Measurements from ENCODE around the gene MLPH. TPM values are rescaled to one million over a fixed set of nuclear protein-coding genes. Genes with fewer than 3 reads are reported as not detected.

The MLPH gene
- total and polyA plus RNA-seq, 2 of the 13 experiments (the other 11 are each of a cell fraction or from before 2014, with no cell fraction given) = 0.12 TPM; not detected in 1

GRCh38 chr2:237603718-237604362, 116.8 kb downstream of the MLPH start (continued):
- TF ChIP-seq CBX5 (CRISPR knock-in tag; IDR thresholded peaks at IDR 0.05; ENCODE audit: borderline replicate concordance) = no peak
- no peak for TF ChIP-seq PBX3 (CRISPR knock-in tag; IDR thresholded peaks at IDR 0.05; ENCODE audit: borderline replicate concordance)
- TF ChIP-seq PRDM15 (CRISPR knock-in tag; IDR thresholded peaks at IDR 0.05) = peak; percentile 52; the same call in 1 of the 2 replicates
- no peak for TF ChIP-seq THRA (CRISPR knock-in tag; IDR thresholded peaks at IDR 0.05; ENCODE audit: borderline replicate concordance)
- TF ChIP-seq PAWR (CRISPR knock-in tag; IDR thresholded peaks at IDR 0.05; ENCODE audit: borderline replicate concordance) = no peak
- TF ChIP-seq ZNF318 (CRISPR knock-in tag; IDR thresholded peaks at IDR 0.05) = no peak
- no peak for TF ChIP-seq PAX8 (CRISPR knock-in tag; IDR thresholded peaks at IDR 0.05; ENCODE audit: borderline replicate concordance)
- peak; percentile 36; the same call in 1 of the 2 replicates for TF ChIP-seq BCL6 (CRISPR knock-in tag; IDR thresholded peaks at IDR 0.05)
- TF ChIP-seq THAP8 (CRISPR knock-in tag; IDR thresholded peaks at IDR 0.05; ENCODE audit: borderline replicate concordance) = no peak
